Measurements from ENCODE around the gene NOL4L. TPM values are rescaled to one million over a fixed set of nuclear protein-coding genes. Genes with fewer than 3 reads are reported as not detected.

NOL4L gene
- total RNA-seq, 1 donor from 2014 or later: 11.9 TPM

- Histone ChIP-seq H2AFZ (replicated peaks) (no peak overlapping the region), H3K79me2 (ENCODE audit: low read depth) (peaks cover 56% of the 10 kb centered on the region), H3K4me1 (peaks cover 37% of the 10 kb centered on the region), H3K36me3 (no peaks in the 10 kb centered on the region), H3K27ac (peak overlapping the region; percentile 1), H3K9ac (no peak overlapping the region), H3F3A (ENCODE audit: low read depth) (peaks cover 55% of the 10 kb centered on the region), H3K4me3 (peak overlapping the region; percentile 83), H4K20me1 (ENCODE audit: low read depth) (peaks cover 64% of the 10 kb centered on the region), H3K27me3 (peaks cover 4% of the 10 kb centered on the region), H3K4me2 (peak overlapping the region; percentile 80), H3K9me3 (ENCODE audit: low read depth) (no peaks in the 10 kb centered on the region)
- peak; percentile 45 for DNase-seq (ENCODE audit: low spot score)
- H3K4me1 Mint-ChIP-seq: peaks cover 63% of the 10 kb centered on the region
- TF ChIP-seq EZH2phosphoT487 (IDR thresholded peaks at IDR 0.05): no peak
- TF ChIP-seq EZH2 (IDR thresholded peaks at IDR 0.05): no peak
- no peak for TF ChIP-seq CTCF (IDR thresholded peaks at IDR 0.05)
- H3K27ac Mint-ChIP-seq: no peak overlapping the region
- no peaks in the 10 kb centered on the region for H3K9me3 Mint-ChIP-seq
- peak overlapping the region; percentile 88 for H3K4me3 Mint-ChIP-seq
- H3K27me3 Mint-ChIP-seq (ENCODE audit: insufficient read depth, low read depth): peaks cover 17% of the 10 kb centered on the region
- no peaks in the 10 kb centered on the region for H3K36me3 Mint-ChIP-seq
These were observed 103.6 kb downstream of the NOL4L start for GRCh38 chr20:32481311-32482142.

- Histone ChIP-seq H3K4me1 (peaks cover 44% of the 10 kb centered on the region), H3K27me3 (peaks cover 2% of the 10 kb centered on the region), H3K9me3 (ENCODE audit: low read depth) (no peaks in the 10 kb centered on the region), H3K79me2 (ENCODE audit: low read depth) (peaks cover 66% of the 10 kb centered on the region), H3F3A (ENCODE audit: low read depth) (peaks cover 58% of the 10 kb centered on the region), H3K4me2 (peak overlapping the region; percentile 80), H3K9ac (no peak overlapping the region), H3K4me3 (peak overlapping the region; percentile 83), H3K36me3 (no peaks in the 10 kb centered on the region), H4K20me1 (ENCODE audit: low read depth) (peaks cover 72% of the 10 kb centered on the region), H3K27ac (no peak overlapping the region), H2AFZ (replicated peaks) (no peak overlapping the region)
- no peak for TF ChIP-seq CTCF (IDR thresholded peaks at IDR 0.05)
- no peak for TF ChIP-seq EZH2phosphoT487 (IDR thresholded peaks at IDR 0.05)
- TF ChIP-seq EZH2 (IDR thresholded peaks at IDR 0.05): no peak
- Mint-ChIP-seq H3K36me3 (no peaks in the 10 kb centered on the region), H3K27ac (peak overlapping the region; percentile 28), H3K27me3 (ENCODE audit: insufficient read depth, low read depth) (peaks cover 21% of the 10 kb centered on the region), H3K4me1 (peaks cover 64% of the 10 kb centered on the region), H3K9me3 (no peaks in the 10 kb centered on the region), H3K4me3 (peak overlapping the region; percentile 71)
- peak; percentile 32 for DNase-seq (ENCODE audit: low spot score)
These were observed 104.5 kb downstream of the NOL4L start for GRCh38 chr20:32480371-32481241.

- peaks cover 56% of the 10 kb centered on the region for H3F3A ChIP-seq (ENCODE audit: low read depth)
- Mint-ChIP-seq H3K36me3 (no peaks in the 10 kb centered on the region), H3K4me3 (peak overlapping the region; percentile 71), H3K4me1 (peaks cover 64% of the 10 kb centered on the region), H3K27me3 (ENCODE audit: insufficient read depth, low read depth) (peaks cover 18% of the 10 kb centered on the region), H3K27ac (peak overlapping the region; percentile 24), H3K9me3 (no peaks in the 10 kb centered on the region)
- peaks cover 72% of the 10 kb centered on the region for H3K79me2 ChIP-seq (ENCODE audit: low read depth)
- H3K36me3 ChIP-seq: no peaks in the 10 kb centered on the region
- TF ChIP-seq CTCF (IDR thresholded peaks at IDR 0.05) (no peak), EZH2 (IDR thresholded peaks at IDR 0.05) (no peak), EZH2phosphoT487 (IDR thresholded peaks at IDR 0.05) (no peak)
- no peak overlapping the region for H3K9ac ChIP-seq
- peak overlapping the region; percentile 80 for H3K4me2 ChIP-seq
- H3K27me3 ChIP-seq: no peaks in the 10 kb centered on the region
- no peak overlapping the region for H2AFZ ChIP-seq (replicated peaks)
- no peak overlapping the region for H3K4me3 ChIP-seq
- no peak overlapping the region for H3K27ac ChIP-seq
- peaks cover 77% of the 10 kb centered on the region for H4K20me1 ChIP-seq (ENCODE audit: low read depth)
- no peak for DNase-seq (ENCODE audit: low spot score)
- peaks cover 49% of the 10 kb centered on the region for H3K4me1 ChIP-seq
- no peaks in the 10 kb centered on the region for H3K9me3 ChIP-seq (ENCODE audit: low read depth)
These were observed 105.4 kb downstream of the NOL4L start for GRCh38 chr20:32479697-32480171.

All from neural progenitor cell (in vitro differentiated cells).